Adrenal gland (tissue), 5 donors: ENCODE data around the gene LARGE2.

ENCODE experiments used
- POLR2A ChIP-seq, 2 donors: fragments of 450-650 bp; IDR thresholded peaks; one replicate each; pipeline ENCODE4 v1.6.1; 2017; ENCODE audit warnings: antibody characterized with exemption in 2 of 2, mild to moderate bottlenecking in 2 of 2, moderate library complexity in 1 of 2
- TF ChIP-seq, protein P1 (sequence below), 6 experiments: fragments of 450-650 bp in 4 of 6; fragments of 200-600 bp in 2 of 6; sonication (generic) in 1 of 6; IDR thresholded peaks; 1 replicate in 5 of 6; 2 replicates in 1 of 6; pipeline versions ENCODE4 v1.5.1 to v1.8.0; 2016 to 2021; ENCODE audit warnings: antibody characterized with exemption in 6 of 6, mild to moderate bottlenecking in 2 of 6, moderate library complexity in 1 of 6
- donor health status: DM: no; HTN: no; CAD: no.

DNA sequence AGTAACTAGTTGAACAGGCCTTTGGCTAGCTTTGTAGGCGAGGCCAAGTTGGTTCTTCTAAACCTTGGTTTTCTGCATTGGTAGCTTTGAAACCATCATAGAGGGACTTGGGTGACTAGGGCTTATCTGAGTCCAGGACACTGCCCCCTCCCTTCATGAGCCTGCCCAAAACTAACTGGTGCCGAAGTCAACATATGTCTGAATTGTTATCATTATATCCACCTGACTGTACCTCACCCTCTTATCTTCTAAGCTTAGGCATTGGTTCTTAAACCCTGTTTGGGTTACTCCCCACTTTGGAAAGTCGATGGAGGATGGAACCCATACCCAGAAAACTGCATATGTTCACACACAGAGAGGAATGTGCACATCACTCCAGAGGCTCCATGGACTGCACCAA, 44.6 kb upstream of the LARGE2 start:
- TF ChIP-seq, protein P1, sequence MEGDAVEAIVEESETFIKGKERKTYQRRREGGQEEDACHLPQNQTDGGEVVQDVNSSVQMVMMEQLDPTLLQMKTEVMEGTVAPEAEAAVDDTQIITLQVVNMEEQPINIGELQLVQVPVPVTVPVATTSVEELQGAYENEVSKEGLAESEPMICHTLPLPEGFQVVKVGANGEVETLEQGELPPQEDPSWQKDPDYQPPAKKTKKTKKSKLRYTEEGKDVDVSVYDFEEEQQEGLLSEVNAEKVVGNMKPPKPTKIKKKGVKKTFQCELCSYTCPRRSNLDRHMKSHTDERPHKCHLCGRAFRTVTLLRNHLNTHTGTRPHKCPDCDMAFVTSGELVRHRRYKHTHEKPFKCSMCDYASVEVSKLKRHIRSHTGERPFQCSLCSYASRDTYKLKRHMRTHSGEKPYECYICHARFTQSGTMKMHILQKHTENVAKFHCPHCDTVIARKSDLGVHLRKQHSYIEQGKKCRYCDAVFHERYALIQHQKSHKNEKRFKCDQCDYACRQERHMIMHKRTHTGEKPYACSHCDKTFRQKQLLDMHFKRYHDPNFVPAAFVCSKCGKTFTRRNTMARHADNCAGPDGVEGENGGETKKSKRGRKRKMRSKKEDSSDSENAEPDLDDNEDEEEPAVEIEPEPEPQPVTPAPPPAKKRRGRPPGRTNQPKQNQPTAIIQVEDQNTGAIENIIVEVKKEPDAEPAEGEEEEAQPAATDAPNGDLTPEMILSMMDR (IDR thresholded peaks at IDR 0.05): no peak
- no peak for TF ChIP-seq POLR2A (IDR thresholded peaks at IDR 0.05)
